ENCODE measurements around the gene NR1H2. TPM values are rescaled to one million over a fixed set of nuclear protein-coding genes. Genes with fewer than 3 reads are reported as not detected.

NR1H2 gene
- total and polyA plus RNA-seq, 7 donors = 74.9 to 153 (median 135) TPM

DNA sequence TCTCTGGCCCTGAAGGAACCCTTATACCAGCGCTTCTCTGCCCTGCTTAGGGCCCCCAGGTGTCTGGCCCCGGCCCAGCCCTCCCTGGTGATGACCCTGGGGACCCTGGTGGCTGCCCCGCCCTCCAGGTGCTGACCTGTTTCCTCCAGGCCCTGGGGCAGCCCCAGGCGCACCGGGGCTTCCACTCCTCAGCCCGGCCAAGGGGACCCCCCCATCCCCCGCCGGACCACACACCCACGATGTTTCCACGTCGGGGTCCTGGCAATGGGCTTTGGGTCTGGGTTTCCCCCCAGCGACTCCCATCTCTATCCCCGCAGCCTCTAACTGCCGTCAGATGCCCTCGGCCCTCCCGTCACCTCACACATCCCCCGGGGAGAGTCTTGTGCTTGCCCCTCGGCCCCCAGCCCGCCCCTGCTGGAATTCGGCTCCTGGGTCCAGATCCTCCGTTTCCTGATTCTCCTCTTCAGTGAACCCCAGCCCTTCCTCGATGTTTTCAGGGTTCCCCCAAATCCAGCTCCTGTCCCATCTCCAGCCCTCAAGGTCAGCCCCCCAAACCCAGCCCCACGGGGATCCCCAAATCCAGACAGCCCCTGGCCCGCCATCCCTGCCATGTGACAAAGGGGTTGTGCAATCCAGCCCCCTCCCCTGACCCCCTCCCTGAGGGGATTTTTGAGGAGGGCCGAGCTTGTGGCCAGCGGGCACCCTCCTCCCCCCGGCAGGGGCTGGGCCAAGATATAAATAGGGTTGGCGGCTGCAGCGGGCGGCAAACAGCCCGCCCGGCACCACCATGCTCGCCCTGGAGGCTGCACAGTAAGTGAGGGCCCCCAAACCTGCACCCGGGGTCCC lies 42.1 kb downstream of the NR1H2 start, which contains the start of gene SPIB:
Gene SPIB (plus strand): TSS at position 763 of the 846 bp plus-strand sequence. CDS start 25 bp downstream, at position 788.
- H3K4me1 ChIP-seq = peaks cover 7% of the 10 kb centered on the region
- H3K4me3 ChIP-seq = peak within 1 kb of the TSS; percentile 44
- H3K27me3 ChIP-seq (ENCODE audit: insufficient read depth in 3 of 3, low read length in 2 of 3) = peaks cover 0 to 24% (median 9%) of the 10 kb centered on the region in 3 donors
- H3K36me3 ChIP-seq (ENCODE audit: insufficient read depth in 1 of 2, low read depth in 1 of 2) = no peaks in the 10 kb centered on the region
- ATAC-seq (peak in 3 of 4 donors; percentile 59 to 74 (median 67)), DNase-seq (peak in 1 of 2 donors; percentile 48)
- 22 to 25% (median 24%) methylated on average over 24 to 34 of the region's 34 CpGs for WGBS, 3 donors
- H3K9me3 ChIP-seq = no peaks in the 10 kb centered on the region
- intact Hi-C loops (cut with DNase I) = no loop called here
- no peak within 1 kb of the TSS for H3K27ac ChIP-seq
- no peak for TF ChIP-seq CTCF (IDR thresholded peaks at IDR 0.05)

- Histone ChIP-seq H3K27me3 (ENCODE audit: insufficient read depth in 3 of 3, low read length in 2 of 3) (peaks cover 0 to 24% (median 9%) of the 10 kb centered on the region in 3 donors), H3K4me3 (peak overlapping the region; percentile 44), H3K36me3 (ENCODE audit: insufficient read depth in 1 of 2, low read depth in 1 of 2) (no peaks in the 10 kb centered on the region), H3K9me3 (no peaks in the 10 kb centered on the region), H3K27ac (no peak overlapping the region), H3K4me1 (peaks cover 7% of the 10 kb centered on the region)
- DNase-seq = no peak
- no peak for ATAC-seq
- WGBS, 3 donors = 8 to 19% (median 11%) methylated on average over 14 of the region's 14 CpGs
- no peak for TF ChIP-seq CTCF (IDR thresholded peaks at IDR 0.05)
- intact Hi-C loops (cut with DNase I) = no loop called here
Observed at GRCh38 chr19:50419022-50419579, 42.8 kb downstream of the NR1H2 start.

DNA sequence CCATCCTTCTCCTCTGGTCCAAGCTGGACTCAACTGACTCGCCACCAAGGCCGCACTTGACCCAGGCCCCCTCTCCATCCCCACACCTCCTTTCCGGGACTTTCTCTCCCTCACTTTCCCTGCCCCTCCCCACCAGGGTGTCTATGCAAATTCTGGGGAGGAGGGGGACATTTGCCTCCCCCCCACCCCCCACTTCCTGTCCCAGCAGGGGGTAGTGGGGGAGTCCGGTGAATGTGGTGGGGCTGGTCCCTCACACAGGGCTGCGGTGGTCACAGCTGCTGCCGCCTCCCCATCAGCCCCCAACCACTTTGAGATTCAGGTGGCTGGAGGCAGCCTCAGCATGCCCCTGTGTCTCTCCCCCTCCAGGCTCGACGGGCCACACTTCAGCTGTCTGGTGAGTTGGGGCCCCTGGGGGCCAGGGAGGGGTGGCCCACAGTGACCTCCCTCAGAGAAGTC lies 43.4 kb downstream of the NR1H2 start:
- ATAC-seq = no peak
- intact Hi-C loops (cut with DNase I) = no loop called here
- WGBS, 3 donors = 26 to 37% (median 26%) methylated on average over 6 to 8 of the region's 8 CpGs
- H3K36me3 ChIP-seq (ENCODE audit: insufficient read depth in 1 of 2, low read depth in 1 of 2) = no peaks in the 10 kb centered on the region
- H3K27ac ChIP-seq = no peak overlapping the region
- TF ChIP-seq CTCF (IDR thresholded peaks at IDR 0.05) = no peak
- H3K27me3 ChIP-seq (ENCODE audit: insufficient read depth in 3 of 3, low read length in 2 of 3) = peaks cover 0 to 24% (median 9%) of the 10 kb centered on the region in 3 donors
- H3K4me1 ChIP-seq = peaks cover 7% of the 10 kb centered on the region
- no peaks in the 10 kb centered on the region for H3K9me3 ChIP-seq
- DNase-seq = peak in 1 of 2 donors; percentile 46
- no peak overlapping the region for H3K4me3 ChIP-seq

- H3K27me3 ChIP-seq (ENCODE audit: insufficient read depth in 3 of 3, low read length in 2 of 3) = peaks cover 0 to 24% (median 9%) of the 10 kb centered on the region in 3 donors
- 44 to 60% (median 47%) methylated on average over 3 of the region's 3 CpGs for WGBS, 3 donors
Observed at GRCh38 chr19:50420127-50420526, 43.9 kb downstream of the NR1H2 start.

More at GRCh38 chr19:50420127-50420526, 43.9 kb downstream of the NR1H2 start:
- ATAC-seq (no peak), DNase-seq (no peak)
- H3K27ac ChIP-seq = no peak overlapping the region
- H3K4me3 ChIP-seq = no peak overlapping the region
- no peak for TF ChIP-seq CTCF (IDR thresholded peaks at IDR 0.05)
- no peaks in the 10 kb centered on the region for H3K9me3 ChIP-seq
- peaks cover 7% of the 10 kb centered on the region for H3K4me1 ChIP-seq
- H3K36me3 ChIP-seq (ENCODE audit: insufficient read depth in 1 of 2, low read depth in 1 of 2) = no peaks in the 10 kb centered on the region
- intact Hi-C loops (cut with DNase I) = no loop called here

All from psoas muscle (tissue), 8 donors.